ENCODE data around the gene FGGY.
"Not testable (repeated sequence)": the region's sequence is repeated elsewhere in the genome, so short reads cannot be mapped to it uniquely, and the experiment has no call there.

Gene FGGY

DNA sequence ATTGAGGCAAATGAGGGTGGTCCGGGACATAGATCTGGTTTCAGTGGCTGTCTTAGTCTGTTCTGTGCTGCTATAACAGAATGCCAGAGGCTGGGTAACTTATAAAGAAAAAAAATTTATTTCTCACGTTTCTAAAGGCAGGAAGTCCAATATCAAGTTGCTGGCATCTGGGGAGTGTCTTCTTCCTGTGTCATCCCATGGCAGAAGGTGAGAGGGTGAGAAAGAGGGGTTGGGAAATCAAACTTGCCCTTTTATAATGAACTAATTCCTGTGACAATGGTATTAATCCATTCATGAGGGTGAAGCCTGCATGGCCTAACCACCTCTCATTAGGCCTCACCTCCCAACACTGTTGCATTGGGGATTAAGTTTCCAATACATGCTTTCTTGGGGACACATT, 3.7 kb upstream of the FGGY start:
- no peak overlapping the region for H3K4me3 ChIP-seq (ENCODE audit: low read length)
- no peaks in the 10 kb centered on the region for H3K9me3 ChIP-seq (ENCODE audit: low read length)
- no peaks in the 10 kb centered on the region for H3K36me3 ChIP-seq (ENCODE audit: insufficient read depth, low read length)
- H3K4me1 ChIP-seq (ENCODE audit: insufficient read depth, low read length), result peaks cover 15% of the 10 kb centered on the region
- no peak overlapping the region for H2AFZ ChIP-seq (ENCODE audit: low read depth, low read length)
- H3K27me3 ChIP-seq (ENCODE audit: insufficient read depth, low read length), result no peaks in the 10 kb centered on the region

DNA sequence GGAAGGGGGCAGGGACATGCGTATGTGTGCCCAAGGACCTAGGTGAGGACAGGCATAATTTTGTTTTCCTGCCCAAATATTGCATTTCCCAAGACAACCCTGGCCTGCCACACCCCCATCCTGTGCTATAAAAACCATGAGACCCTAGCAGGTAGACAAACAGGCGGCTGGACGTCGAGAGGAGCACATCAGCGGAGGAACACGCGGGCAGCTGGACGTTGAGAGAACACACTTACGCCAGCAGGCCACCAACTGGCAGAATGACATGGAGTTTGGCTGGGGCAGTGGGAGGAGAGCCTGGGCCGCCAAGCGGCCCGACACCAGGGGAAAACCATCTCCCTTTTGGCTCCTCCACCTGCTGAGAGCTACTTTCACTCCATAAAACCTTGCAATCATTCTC, 3.0 kb upstream of the FGGY start:
- Histone ChIP-seq H3K4me1 (ENCODE audit: insufficient read depth, low read length) (peaks cover 17% of the 10 kb centered on the region), H3K36me3 (ENCODE audit: insufficient read depth, low read length) (no peaks in the 10 kb centered on the region), H3K9me3 (ENCODE audit: low read length) (no peaks in the 10 kb centered on the region), H3K27me3 (ENCODE audit: insufficient read depth, low read length) (no peaks in the 10 kb centered on the region), H3K4me3 (ENCODE audit: low read length) (no peak overlapping the region), H2AFZ (ENCODE audit: low read depth, low read length) (no peak overlapping the region)

DNA sequence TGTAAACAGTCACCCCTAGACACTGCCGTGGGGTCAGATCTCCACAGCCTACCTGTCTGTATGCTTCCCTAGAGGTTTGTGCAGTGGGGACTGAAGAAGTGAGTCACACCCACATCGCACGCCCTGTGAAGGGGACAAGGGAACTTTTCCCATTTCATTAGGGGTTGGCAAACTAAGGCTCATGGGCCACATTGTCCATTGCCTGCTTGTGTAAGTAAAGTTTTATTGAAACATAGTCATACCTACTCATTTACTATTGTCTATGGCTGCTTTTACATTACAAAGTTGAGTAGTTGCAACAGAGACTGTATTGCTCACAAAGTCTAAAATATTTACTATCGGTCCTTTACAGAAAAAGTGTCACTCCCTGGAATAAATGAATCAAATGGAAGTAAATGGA, 2.5 kb upstream of the FGGY start:
- H3K27me3 ChIP-seq (ENCODE audit: insufficient read depth, low read length), result no peaks in the 10 kb centered on the region
- no peak overlapping the region for H2AFZ ChIP-seq (ENCODE audit: low read depth, low read length)
- no peaks in the 10 kb centered on the region for H3K9me3 ChIP-seq (ENCODE audit: low read length)
- H3K4me1 ChIP-seq (ENCODE audit: insufficient read depth, low read length), result peaks cover 17% of the 10 kb centered on the region
- H3K4me3 ChIP-seq (ENCODE audit: low read length), result no peak overlapping the region
- H3K36me3 ChIP-seq (ENCODE audit: insufficient read depth, low read length), result no peaks in the 10 kb centered on the region

DNA sequence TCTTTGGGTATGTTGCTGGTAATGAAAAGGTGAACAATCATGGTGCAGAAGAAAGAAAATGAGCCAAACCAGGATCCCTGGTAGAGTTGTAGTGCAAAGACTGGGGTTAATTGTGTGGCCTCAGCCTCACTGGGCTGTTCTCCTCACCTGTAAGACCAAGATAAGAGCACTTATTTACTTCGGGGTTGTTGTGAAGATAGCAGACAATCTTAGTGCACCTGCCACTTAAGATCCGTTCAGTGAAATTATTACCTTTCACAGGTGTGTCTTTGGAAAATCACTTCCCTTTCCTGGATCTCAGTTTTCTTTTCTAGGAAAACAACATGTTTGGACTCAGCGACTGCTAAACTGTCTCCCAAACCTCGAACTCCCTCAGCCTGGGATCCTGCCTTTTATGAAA, 1.3 kb upstream of the FGGY start:
- H3K27me3 ChIP-seq (ENCODE audit: insufficient read depth, low read length), result no peaks in the 10 kb centered on the region
- peak overlapping the region; percentile 60 for H3K4me3 ChIP-seq (ENCODE audit: low read length)
- no peaks in the 10 kb centered on the region for H3K9me3 ChIP-seq (ENCODE audit: low read length)
- no peak overlapping the region for H2AFZ ChIP-seq (ENCODE audit: low read depth, low read length)
- H3K4me1 ChIP-seq (ENCODE audit: insufficient read depth, low read length), result peaks cover 17% of the 10 kb centered on the region
- H3K36me3 ChIP-seq (ENCODE audit: insufficient read depth, low read length), result no peaks in the 10 kb centered on the region

DNA sequence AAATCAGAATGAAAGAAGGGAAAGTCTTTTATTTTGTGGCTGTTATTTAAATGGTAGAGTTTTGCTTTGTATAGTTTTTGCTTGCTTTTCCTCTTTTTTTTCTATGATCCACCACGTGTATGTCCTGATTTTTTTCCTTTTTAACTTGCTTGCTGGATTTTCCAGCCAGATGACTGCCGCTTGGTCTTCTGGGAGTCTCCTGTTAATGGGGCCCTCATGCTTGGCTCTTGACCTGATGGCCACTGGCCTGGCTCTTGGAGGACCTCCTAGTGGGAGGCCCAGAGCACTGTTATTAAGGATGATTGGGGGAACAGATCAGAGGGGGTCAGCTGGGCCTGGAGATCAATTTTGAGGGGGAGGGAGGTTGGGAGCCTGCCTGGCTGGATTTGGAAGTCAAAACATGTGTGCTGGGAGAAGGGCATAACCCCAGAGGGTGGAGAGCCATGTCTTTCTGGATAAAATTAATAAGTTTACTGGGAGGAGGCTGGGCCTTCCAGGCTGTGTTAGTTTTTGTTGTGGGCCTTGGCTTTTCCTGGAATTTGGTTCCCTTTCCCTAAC, 1.2 kb downstream of the FGGY start:
- H3K9me3 ChIP-seq (ENCODE audit: low read length), result no peaks in the 10 kb centered on the region
- H3K4me3 ChIP-seq (ENCODE audit: low read length), result no peak overlapping the region
- H2AFZ ChIP-seq (ENCODE audit: low read depth, low read length), result no peak overlapping the region
- H3K36me3 ChIP-seq (ENCODE audit: insufficient read depth, low read length), result no peaks in the 10 kb centered on the region
- peaks cover 17% of the 10 kb centered on the region for H3K4me1 ChIP-seq (ENCODE audit: insufficient read depth, low read length)
- no peaks in the 10 kb centered on the region for H3K27me3 ChIP-seq (ENCODE audit: insufficient read depth, low read length)

DNA sequence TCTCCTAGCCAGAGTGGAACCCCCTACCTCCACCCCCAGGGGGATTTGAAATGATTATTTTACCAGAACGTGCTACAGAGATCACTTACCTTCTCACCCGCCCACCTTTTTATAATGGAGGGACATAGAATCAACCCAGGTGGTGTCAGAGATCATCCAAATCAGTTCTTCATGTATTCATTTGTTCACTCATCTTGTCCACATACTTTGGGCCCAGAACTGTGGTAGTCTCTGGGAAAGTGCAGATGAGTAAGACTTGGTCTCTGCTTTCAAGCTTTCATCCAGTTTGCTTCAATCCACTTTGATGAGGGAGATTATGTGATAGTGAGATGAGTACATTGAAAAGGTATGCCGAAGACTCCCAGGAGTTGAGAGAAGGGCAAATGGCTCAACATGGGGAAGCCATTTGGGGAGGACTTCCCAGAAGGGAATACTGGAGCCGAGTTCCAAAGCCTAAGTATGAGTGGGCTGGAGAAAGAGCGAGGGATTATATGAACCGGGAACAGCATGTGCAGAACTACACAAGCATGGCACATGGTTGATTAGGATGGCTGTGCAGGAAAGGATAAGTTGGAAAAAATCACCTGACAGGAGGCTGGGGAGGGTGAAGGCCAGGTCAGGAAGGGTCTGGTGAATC, 1.9 kb downstream of the FGGY start:
- Histone ChIP-seq H2AFZ (ENCODE audit: low read depth, low read length) (no peak overlapping the region), H3K4me3 (ENCODE audit: low read length) (no peak overlapping the region), H3K4me1 (ENCODE audit: insufficient read depth, low read length) (peaks cover 17% of the 10 kb centered on the region), H3K27me3 (ENCODE audit: insufficient read depth, low read length) (no peaks in the 10 kb centered on the region), H3K9me3 (ENCODE audit: low read length) (no peaks in the 10 kb centered on the region), H3K36me3 (ENCODE audit: insufficient read depth, low read length) (no peaks in the 10 kb centered on the region)

DNA sequence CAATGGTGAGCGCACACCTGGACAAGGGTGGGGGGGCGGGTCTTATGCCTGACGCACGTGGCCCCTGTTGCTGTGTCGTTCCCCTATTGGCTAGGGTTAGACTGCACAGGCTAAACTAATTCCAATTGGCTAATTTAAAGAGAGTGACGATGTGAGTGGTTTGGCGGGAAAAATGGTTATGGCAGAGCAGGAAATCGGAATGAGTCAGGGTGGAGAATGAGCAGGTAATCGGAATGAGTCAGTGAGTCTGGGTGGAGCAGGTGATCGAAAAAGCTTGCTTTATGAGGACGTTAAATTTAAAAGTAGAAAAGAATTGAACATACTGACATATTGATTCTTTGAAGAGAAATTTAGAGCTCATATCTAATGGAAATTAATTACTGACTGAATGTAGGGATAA, 2.8 kb downstream of the FGGY start:
- peaks cover 17% of the 10 kb centered on the region for H3K4me1 ChIP-seq (ENCODE audit: insufficient read depth, low read length)
- not testable (repeated sequence) for H3K27me3 ChIP-seq (ENCODE audit: insufficient read depth, low read length); H3K4me3 ChIP-seq (ENCODE audit: low read length); H3K36me3 ChIP-seq (ENCODE audit: insufficient read depth, low read length); H2AFZ ChIP-seq (ENCODE audit: low read depth, low read length); H3K9me3 ChIP-seq (ENCODE audit: low read length)

DNA sequence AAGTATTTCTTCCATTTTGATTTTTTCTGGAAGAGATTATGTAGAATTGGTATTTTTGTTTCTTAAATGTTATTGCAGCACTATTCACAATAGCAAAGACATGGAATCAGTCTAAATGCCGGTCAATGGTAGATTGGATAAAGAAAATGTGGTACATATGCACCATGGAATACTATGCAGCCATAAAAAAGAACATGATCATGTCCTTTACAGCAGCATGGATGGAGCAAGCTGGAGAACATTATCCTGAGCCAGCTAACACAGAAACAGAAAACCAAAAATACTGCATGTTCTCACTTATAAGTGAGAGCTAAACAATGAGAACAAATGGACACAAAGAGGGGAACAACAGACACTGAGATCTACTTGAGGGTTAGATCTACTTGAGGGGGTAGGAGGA, 5.4 kb downstream of the FGGY start:
- H3K36me3 ChIP-seq (ENCODE audit: insufficient read depth, low read length), result no peaks in the 10 kb centered on the region
- H3K4me1 ChIP-seq (ENCODE audit: insufficient read depth, low read length), result peaks cover 7% of the 10 kb centered on the region
- H3K4me3 ChIP-seq (ENCODE audit: low read length), result no peak overlapping the region
- no peaks in the 10 kb centered on the region for H3K9me3 ChIP-seq (ENCODE audit: low read length)
- no peaks in the 10 kb centered on the region for H3K27me3 ChIP-seq (ENCODE audit: insufficient read depth, low read length)
- H2AFZ ChIP-seq (ENCODE audit: low read depth, low read length), result no peak overlapping the region

DNA sequence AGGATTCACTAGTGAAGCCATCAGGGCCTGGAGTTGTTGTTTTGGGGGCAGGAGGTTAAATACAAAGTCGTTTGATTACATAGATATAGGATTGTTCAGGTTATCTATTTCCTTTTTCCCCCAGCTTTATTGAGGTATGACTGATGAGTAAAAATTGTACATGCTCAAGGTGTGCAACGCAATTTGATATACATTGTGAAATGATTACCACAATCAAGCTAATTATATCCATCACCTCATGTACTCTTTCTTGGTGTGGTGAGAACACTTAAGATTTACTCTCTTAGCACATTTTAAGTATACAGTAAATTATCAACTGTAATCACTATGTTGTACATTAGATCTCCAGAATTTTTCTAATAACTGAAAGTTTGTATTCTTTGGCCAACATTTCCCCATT, 6.0 kb downstream of the FGGY start:
- Histone ChIP-seq H3K4me3 (ENCODE audit: low read length) (no peak overlapping the region), H3K4me1 (ENCODE audit: insufficient read depth, low read length) (peaks cover 5% of the 10 kb centered on the region), H2AFZ (ENCODE audit: low read depth, low read length) (no peak overlapping the region), H3K36me3 (ENCODE audit: insufficient read depth, low read length) (no peaks in the 10 kb centered on the region), H3K9me3 (ENCODE audit: low read length) (no peaks in the 10 kb centered on the region), H3K27me3 (ENCODE audit: insufficient read depth, low read length) (no peaks in the 10 kb centered on the region)

DNA sequence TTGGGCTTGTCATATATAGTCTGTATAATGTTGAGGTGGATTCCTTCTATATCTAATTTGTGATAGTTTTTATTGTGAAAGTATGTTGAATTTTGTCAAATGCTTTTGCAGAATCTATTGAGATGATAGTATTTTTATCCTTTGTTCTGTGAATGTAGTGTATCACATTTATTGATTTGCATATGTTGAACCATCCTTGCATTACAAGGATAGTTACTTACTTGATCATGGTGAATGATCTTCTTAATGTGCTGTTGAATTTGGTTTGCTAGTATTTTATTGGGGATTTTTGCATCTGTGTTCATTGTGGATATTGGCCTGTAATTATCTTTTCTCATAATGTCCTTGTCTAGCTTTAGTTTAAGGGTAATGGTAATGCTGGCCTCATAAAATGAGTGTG, 8.3 kb downstream of the FGGY start:
- Histone ChIP-seq H3K27me3 (ENCODE audit: insufficient read depth, low read length) (no peaks in the 10 kb centered on the region), H3K36me3 (ENCODE audit: insufficient read depth, low read length) (no peaks in the 10 kb centered on the region), H3K4me1 (ENCODE audit: insufficient read depth, low read length) (no peaks in the 10 kb centered on the region), H2AFZ (ENCODE audit: low read depth, low read length) (no peak overlapping the region), H3K4me3 (ENCODE audit: low read length) (no peak overlapping the region), H3K9me3 (ENCODE audit: low read length) (no peaks in the 10 kb centered on the region)

DNA sequence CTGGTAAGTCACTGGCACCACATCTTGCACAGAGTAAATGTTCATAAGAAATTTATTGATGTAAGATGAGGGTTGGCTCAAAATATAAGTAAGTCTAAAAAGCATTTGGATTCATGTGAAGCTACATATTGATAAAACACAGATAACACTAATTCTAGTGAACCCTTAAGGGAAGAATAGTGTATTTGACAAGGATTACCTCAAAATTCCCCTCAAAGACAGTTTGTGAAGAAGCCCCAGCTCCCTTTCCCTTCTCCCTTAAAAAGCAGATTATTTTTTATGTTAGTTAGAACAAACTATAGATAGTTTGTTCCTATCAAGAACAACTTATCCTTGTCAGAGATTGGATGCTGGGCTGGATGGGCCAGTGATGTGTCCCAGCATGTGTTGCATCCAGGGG, 10.7 kb downstream of the FGGY start:
- no peak overlapping the region for H2AFZ ChIP-seq (ENCODE audit: low read depth, low read length)
- no peak overlapping the region for H3K4me3 ChIP-seq (ENCODE audit: low read length)
- H3K27me3 ChIP-seq (ENCODE audit: insufficient read depth, low read length), result no peaks in the 10 kb centered on the region
- no peaks in the 10 kb centered on the region for H3K9me3 ChIP-seq (ENCODE audit: low read length)
- H3K4me1 ChIP-seq (ENCODE audit: insufficient read depth, low read length), result no peaks in the 10 kb centered on the region
- H3K36me3 ChIP-seq (ENCODE audit: insufficient read depth, low read length), result no peaks in the 10 kb centered on the region

DNA sequence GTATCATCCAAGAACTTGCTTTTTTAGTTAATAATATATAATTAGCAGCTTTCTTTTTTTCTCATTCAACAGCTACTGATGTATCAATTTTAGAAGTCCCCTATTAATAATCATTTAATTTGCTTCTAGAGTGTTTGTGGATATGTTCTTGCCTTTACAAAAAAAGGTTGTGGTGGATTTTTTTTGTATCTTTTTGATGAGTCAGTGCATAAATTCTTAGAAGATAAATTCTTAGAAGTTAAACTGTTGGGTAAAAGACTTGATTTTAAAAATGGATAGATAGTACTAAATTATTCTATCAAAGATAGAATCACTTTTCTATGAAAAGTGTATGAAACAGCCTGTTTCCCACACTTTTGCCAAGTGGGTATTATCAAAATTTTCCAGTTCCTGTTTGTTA, 11.9 kb downstream of the FGGY start:
- H3K4me3 ChIP-seq (ENCODE audit: low read length), result no peak overlapping the region
- H3K9me3 ChIP-seq (ENCODE audit: low read length), result no peaks in the 10 kb centered on the region
- H3K27me3 ChIP-seq (ENCODE audit: insufficient read depth, low read length), result no peaks in the 10 kb centered on the region
- H3K36me3 ChIP-seq (ENCODE audit: insufficient read depth, low read length), result no peaks in the 10 kb centered on the region
- no peaks in the 10 kb centered on the region for H3K4me1 ChIP-seq (ENCODE audit: insufficient read depth, low read length)
- no peak overlapping the region for H2AFZ ChIP-seq (ENCODE audit: low read depth, low read length)

DNA sequence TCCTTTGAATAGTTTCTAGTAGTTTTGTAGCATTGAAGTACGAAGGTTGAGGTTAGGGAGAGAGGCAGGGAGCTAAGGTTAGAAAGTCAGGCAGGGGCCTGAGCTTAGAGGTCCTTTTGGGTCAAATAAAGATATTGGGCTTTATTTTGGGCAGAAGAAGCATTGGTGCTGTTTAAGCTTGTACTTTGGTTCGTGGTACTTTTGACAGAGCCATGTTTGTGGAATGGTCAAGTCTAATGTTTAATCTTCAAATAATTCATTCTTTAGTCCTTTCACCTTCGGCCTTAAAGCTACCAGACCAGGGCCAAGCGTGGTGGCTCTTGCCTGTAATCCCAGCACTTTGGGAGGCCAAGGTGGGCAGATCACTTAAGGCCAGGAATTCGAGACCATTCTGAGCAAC, 12.5 kb downstream of the FGGY start:
- Histone ChIP-seq H3K4me1 (ENCODE audit: insufficient read depth, low read length) (no peaks in the 10 kb centered on the region), H3K36me3 (ENCODE audit: insufficient read depth, low read length) (no peaks in the 10 kb centered on the region), H3K9me3 (ENCODE audit: low read length) (no peaks in the 10 kb centered on the region), H3K4me3 (ENCODE audit: low read length) (no peak overlapping the region), H3K27me3 (ENCODE audit: insufficient read depth, low read length) (no peaks in the 10 kb centered on the region), H2AFZ (ENCODE audit: low read depth, low read length) (no peak overlapping the region)
